GM23338 (cell line): ENCODE results near the gene AANAT. TPM values are rescaled to one million over a fixed set of nuclear protein-coding genes. Genes with fewer than 3 reads are reported as not detected.

Experiments
- ATAC-seq: fragments of 200-7000 bp; cut with Tn5 transposase; 3 replicates; pipeline ENCODE4 v1.9.1; 2020
- DNase-seq: peaks from one replicate; pipeline ENCODE4 v3.0.0-alpha.2; 2015; ENCODE audit warnings: low spot score
- H2AFZ ChIP-seq: fragments of 200-600 bp; sonication (generic); 2 replicates; pipeline ENCODE4 v1.8.0; 2016; ENCODE audit warnings: antibody characterized with exemption, mild to moderate bottlenecking, moderate library complexity
- H3F3A ChIP-seq: fragments of 200-600 bp; sonication (generic); replicated peaks from 2 replicates; pipeline ENCODE4 v1.8.0; 2017; ENCODE audit warnings: antibody characterized with exemption, mixed run types, low read depth
- H3K27ac ChIP-seq: fragments of 200-600 bp; sonication (generic); 2 replicates; pipeline ENCODE4 v1.6.1; 2016; ENCODE audit warnings: low read depth
- H3K27me3 ChIP-seq: fragments of 200-600 bp; sonication (generic); 2 replicates; pipeline ENCODE4 v1.8.0; 2016; ENCODE audit warnings: mild to moderate bottlenecking, mixed run types, moderate library complexity; ENCODE audit not compliant: insufficient read depth
- H3K36me3 ChIP-seq: fragments of 200-600 bp; sonication (generic); 2 replicates; pipeline ENCODE4 v1.8.0; 2016; ENCODE audit warnings: mild to moderate bottlenecking; ENCODE audit not compliant: insufficient read depth
- H3K4me1 ChIP-seq: fragments of 200-600 bp; sonication (generic); 2 replicates; pipeline ENCODE4 v1.8.0; 2016; ENCODE audit warnings: mild to moderate bottlenecking, moderate library complexity; ENCODE audit not compliant: insufficient read depth
- H3K4me2 ChIP-seq: fragments of 200-600 bp; sonication (generic); 2 replicates; pipeline ENCODE4 v1.7.1; 2017; ENCODE audit warnings: mixed run types
- H3K4me3 ChIP-seq: fragments of 200-600 bp; sonication (generic); 2 replicates; pipeline ENCODE4 v1.6.1; 2016; ENCODE audit warnings: mixed run types
- H3K79me2 ChIP-seq: fragments of 200-600 bp; sonication (generic); replicated peaks from 2 replicates; pipeline ENCODE4 v1.8.0; 2017; ENCODE audit warnings: mild to moderate bottlenecking; ENCODE audit not compliant: insufficient read depth
- H3K9me2 ChIP-seq: fragments of 200-600 bp; sonication (generic); 2 replicates; pipeline ENCODE4 v1.8.0; 2017; ENCODE audit not compliant: insufficient read depth
- H4K20me1 ChIP-seq: fragments of 200-600 bp; sonication (generic); replicated peaks from 2 replicates; pipeline ENCODE4 v1.8.0; 2017; ENCODE audit warnings: mild to moderate bottlenecking; ENCODE audit not compliant: insufficient read depth
- H3K27ac Mint-ChIP-seq: 2 replicates; pipeline ENCODE4 v1.8.0; 2020; ENCODE audit warnings: inconsistent platforms, mild to moderate bottlenecking, moderate library complexity, mixed read lengths
- H3K27me3 Mint-ChIP-seq: 3 replicates; pipeline ENCODE4 v1.8.0; 2022; ENCODE audit warnings: low read depth, mild to moderate bottlenecking, moderate library complexity, mixed read lengths, inconsistent platforms; ENCODE audit not compliant: insufficient read depth, poor library complexity
- H3K36me3 Mint-ChIP-seq: 3 replicates; pipeline ENCODE4 v1.8.0; 2021; ENCODE audit warnings: low read depth, mild to moderate bottlenecking, inconsistent platforms, moderate library complexity, mixed read lengths
- H3K4me1 Mint-ChIP-seq: 3 replicates; pipeline ENCODE4 v1.8.0; 2020; ENCODE audit warnings: mild to moderate bottlenecking, inconsistent platforms, mixed read lengths
- H3K4me3 Mint-ChIP-seq: 3 replicates; pipeline ENCODE4 v1.8.0; 2021; ENCODE audit warnings: moderate library complexity, mild to moderate bottlenecking, inconsistent platforms, mixed read lengths
- H3K9me3 Mint-ChIP-seq: 3 replicates; pipeline ENCODE4 v1.8.0; 2020; ENCODE audit warnings: moderate library complexity, mild to moderate bottlenecking, inconsistent platforms, mixed read lengths
- CREB1 ChIP-seq: fragments of 250-450 bp; sonication (Bioruptor Pico); IDR thresholded peaks from 2 replicates; pipeline ENCODE4 v1.5.0; 2020; ENCODE audit warnings: low read depth, mild to moderate bottlenecking, moderate library complexity
- ETS1 ChIP-seq: IDR thresholded peaks from 2 replicates; pipeline ENCODE4 v1.6.1; 2016; ENCODE audit warnings: antibody characterized with exemption
- EZH2 ChIP-seq: fragments of 200-600 bp; sonication (generic); IDR thresholded peaks from one replicate; pipeline ENCODE4 v1.8.0; 2017; ENCODE audit warnings: antibody characterized with exemption, mild to moderate bottlenecking, low read depth; ENCODE audit not compliant: unreplicated experiment
- EZH2phosphoT487 ChIP-seq: fragments of 200-600 bp; sonication (generic); IDR thresholded peaks from one replicate; pipeline ENCODE4 v1.8.1; 2018; ENCODE audit warnings: antibody characterized with exemption; ENCODE audit not compliant: unreplicated experiment
- JUNB ChIP-seq: IDR thresholded peaks from one replicate; pipeline ENCODE4 v1.6.1; 2016; ENCODE audit warnings: antibody characterized with exemption; ENCODE audit not compliant: unreplicated experiment
- NANOG ChIP-seq: IDR thresholded peaks from 2 replicates; pipeline ENCODE4 v1.6.1; 2016; ENCODE audit warnings: antibody characterized with exemption, borderline replicate concordance
- POLR2AphosphoS5 ChIP-seq: IDR thresholded peaks from 2 replicates; pipeline ENCODE4 v1.6.1; 2016; ENCODE audit warnings: antibody characterized with exemption, low read depth
- ZNF114 ChIP-seq: fragments of 250-450 bp; sonication (Bioruptor Pico); IDR thresholded peaks from 2 replicates; pipeline ENCODE4 v1.5.0; 2020; ENCODE audit warnings: mild to moderate bottlenecking, moderate library complexity
- ZNF331 ChIP-seq: fragments of 250-450 bp; sonication (Bioruptor Pico); IDR thresholded peaks from 2 replicates; pipeline ENCODE4 v1.5.0; 2020; ENCODE audit warnings: low read depth, mild to moderate bottlenecking, moderate library complexity
- polyA plus RNA-seq: library from polyadenylated mRNA; unstranded; fragments of >200 nt; fragmentation: Nextera tagmentation; extraction: Ambion mirVana; gene quantifications from 2 replicates; pipeline ENCODE4 v1.2.1, GENCODE V29; 2016
- total RNA-seq: library from RNA; depleted of rRNA; stranded (reverse); fragments of >200 nt; shearing (Covaris generic); gene quantifications from 2 replicates; pipeline ENCODE4 v1.2.3, GENCODE V29; 2014
- TF ChIP-seq, protein P1 (sequence below): IDR thresholded peaks from one replicate; pipeline ENCODE4 v1.6.1; 2018; ENCODE audit warnings: antibody characterized with exemption; ENCODE audit not compliant: unreplicated experiment

The AANAT gene
- total and polyA plus RNA-seq, 2 experiments from 2014 or later = 0.28 to 1.0 TPM

- ATAC-seq = peak; percentile 16
- no peak for DNase-seq
- no peak overlapping the region for H3K27ac Mint-ChIP-seq
- peaks cover 17% of the 10 kb centered on the region for H3K27me3 Mint-ChIP-seq
- Histone ChIP-seq H3K27me3 (no peaks in the 10 kb centered on the region), H3F3A (no peaks in the 10 kb centered on the region), H4K20me1 (peaks cover 12% of the 10 kb centered on the region), H3K36me3 (no peaks in the 10 kb centered on the region), H3K9me2 (no peaks in the 10 kb centered on the region), H3K79me2 (no peaks in the 10 kb centered on the region), H3K4me3 (no peak overlapping the region), H3K4me1 (peaks cover 14% of the 10 kb centered on the region), H3K4me2 (peak overlapping the region; percentile 14; the same call in 1 of the 2 replicates), H2AFZ (no peak overlapping the region), H3K27ac (no peak overlapping the region)
- H3K4me1 Mint-ChIP-seq = peaks cover 29% of the 10 kb centered on the region
- no peak overlapping the region for H3K4me3 Mint-ChIP-seq
- no peaks in the 10 kb centered on the region for H3K9me3 Mint-ChIP-seq
- no peaks in the 10 kb centered on the region for H3K36me3 Mint-ChIP-seq
- no peak for TF ChIP-seq EZH2phosphoT487
- TF ChIP-seq JUNB = no peak
- no peak for TF ChIP-seq NANOG
- TF ChIP-seq ZNF331 (CRISPR knock-in tag) = no peak
- no peak for TF ChIP-seq EZH2
- TF ChIP-seq POLR2AphosphoS5 = no peak
- no peak for TF ChIP-seq CREB1
- TF ChIP-seq ETS1 = no peak
- TF ChIP-seq, protein P1, sequence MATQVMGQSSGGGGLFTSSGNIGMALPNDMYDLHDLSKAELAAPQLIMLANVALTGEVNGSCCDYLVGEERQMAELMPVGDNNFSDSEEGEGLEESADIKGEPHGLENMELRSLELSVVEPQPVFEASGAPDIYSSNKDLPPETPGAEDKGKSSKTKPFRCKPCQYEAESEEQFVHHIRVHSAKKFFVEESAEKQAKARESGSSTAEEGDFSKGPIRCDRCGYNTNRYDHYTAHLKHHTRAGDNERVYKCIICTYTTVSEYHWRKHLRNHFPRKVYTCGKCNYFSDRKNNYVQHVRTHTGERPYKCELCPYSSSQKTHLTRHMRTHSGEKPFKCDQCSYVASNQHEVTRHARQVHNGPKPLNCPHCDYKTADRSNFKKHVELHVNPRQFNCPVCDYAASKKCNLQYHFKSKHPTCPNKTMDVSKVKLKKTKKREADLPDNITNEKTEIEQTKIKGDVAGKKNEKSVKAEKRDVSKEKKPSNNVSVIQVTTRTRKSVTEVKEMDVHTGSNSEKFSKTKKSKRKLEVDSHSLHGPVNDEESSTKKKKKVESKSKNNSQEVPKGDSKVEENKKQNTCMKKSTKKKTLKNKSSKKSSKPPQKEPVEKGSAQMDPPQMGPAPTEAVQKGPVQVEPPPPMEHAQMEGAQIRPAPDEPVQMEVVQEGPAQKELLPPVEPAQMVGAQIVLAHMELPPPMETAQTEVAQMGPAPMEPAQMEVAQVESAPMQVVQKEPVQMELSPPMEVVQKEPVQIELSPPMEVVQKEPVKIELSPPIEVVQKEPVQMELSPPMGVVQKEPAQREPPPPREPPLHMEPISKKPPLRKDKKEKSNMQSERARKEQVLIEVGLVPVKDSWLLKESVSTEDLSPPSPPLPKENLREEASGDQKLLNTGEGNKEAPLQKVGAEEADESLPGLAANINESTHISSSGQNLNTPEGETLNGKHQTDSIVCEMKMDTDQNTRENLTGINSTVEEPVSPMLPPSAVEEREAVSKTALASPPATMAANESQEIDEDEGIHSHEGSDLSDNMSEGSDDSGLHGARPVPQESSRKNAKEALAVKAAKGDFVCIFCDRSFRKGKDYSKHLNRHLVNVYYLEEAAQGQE = no peak
- no peak for TF ChIP-seq ZNF114 (CRISPR knock-in tag)
Observed at GRCh38 chr17:76492989-76493501, 25.6 kb downstream of the AANAT start.

DNA sequence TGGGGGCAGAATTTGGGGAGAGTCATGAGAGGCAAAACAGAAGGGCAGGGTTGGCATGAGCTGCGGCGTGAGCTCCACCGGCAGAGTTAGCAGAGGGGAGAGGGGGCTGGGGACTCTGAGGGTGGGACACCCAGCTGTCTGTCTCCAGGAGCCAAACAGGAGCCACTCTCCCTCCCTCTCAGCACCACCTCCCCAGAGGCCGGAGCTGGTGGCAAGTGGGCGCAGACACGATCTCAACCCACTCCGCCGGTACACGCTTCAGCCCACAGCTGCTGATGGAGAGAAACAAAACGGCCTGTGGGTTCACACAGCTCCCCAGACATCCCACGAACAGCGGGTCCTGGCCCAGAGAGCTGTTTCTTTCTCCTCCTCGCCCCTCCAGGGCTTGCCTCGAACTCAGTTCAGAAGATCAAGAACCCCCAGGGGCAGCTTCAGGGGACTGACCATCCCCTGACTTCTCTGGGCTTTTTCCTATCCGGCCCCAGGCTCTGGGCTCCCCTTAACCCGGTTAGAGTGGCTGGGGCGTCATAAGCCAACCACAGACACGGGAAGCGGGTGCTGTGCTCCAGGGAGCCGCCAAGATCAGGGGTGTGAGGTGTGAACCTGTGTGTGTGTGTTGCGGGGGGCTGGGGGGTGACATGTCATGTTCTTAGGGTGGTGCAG, 26.2 kb downstream of the AANAT start:
- H3F3A ChIP-seq = no peaks in the 10 kb centered on the region
- no peak overlapping the region for H3K27ac ChIP-seq
- H3K27me3 ChIP-seq = no peaks in the 10 kb centered on the region
- no peak overlapping the region for H3K4me3 ChIP-seq
- no peaks in the 10 kb centered on the region for H3K36me3 Mint-ChIP-seq
- H3K36me3 ChIP-seq = no peaks in the 10 kb centered on the region
- no peak overlapping the region for H2AFZ ChIP-seq
- H3K27ac Mint-ChIP-seq = no peak overlapping the region
- H3K4me2 ChIP-seq = no peak overlapping the region
- ATAC-seq = no peak
- peaks cover 17% of the 10 kb centered on the region for H3K4me1 ChIP-seq
- no peak overlapping the region for H3K4me3 Mint-ChIP-seq
- DNase-seq = no peak
- no peaks in the 10 kb centered on the region for H3K9me2 ChIP-seq
- H4K20me1 ChIP-seq = peaks cover 12% of the 10 kb centered on the region
- H3K9me3 Mint-ChIP-seq = no peaks in the 10 kb centered on the region
- no peaks in the 10 kb centered on the region for H3K79me2 ChIP-seq
- peaks cover 34% of the 10 kb centered on the region for H3K4me1 Mint-ChIP-seq
- H3K27me3 Mint-ChIP-seq = peaks cover 18% of the 10 kb centered on the region
- TF ChIP-seq ETS1 = no peak
